Trophoblast cell (in vitro differentiated cells and primary cell): ENCODE results near the gene KANSL3.

Experiments
- DNase-seq, 2 donors: peaks; one replicate each; pipeline ENCODE4 v3.0.0-alpha.2; 2016
- H2AFZ ChIP-seq: 2 replicates; pipeline ENCODE4 v1.6.1; 2013; ENCODE audit warnings: low read length, moderate library complexity, mild to moderate bottlenecking; ENCODE audit not compliant: insufficient read depth, poor library complexity
- H2AK5ac ChIP-seq: 2 replicates; pipeline ENCODE4 v1.6.1; 2013; ENCODE audit warnings: mild to moderate bottlenecking, low read length
- H2BK120ac ChIP-seq: 2 replicates; pipeline ENCODE4 v1.6.1; 2013; ENCODE audit warnings: low read length, mild to moderate bottlenecking, moderate library complexity; ENCODE audit not compliant: insufficient read depth, poor library complexity
- H2BK12ac ChIP-seq: 2 replicates; pipeline ENCODE4 v1.6.1; 2013; ENCODE audit warnings: mild to moderate bottlenecking, low read length, moderate library complexity
- H2BK5ac ChIP-seq: 2 replicates; pipeline ENCODE4 v1.6.1; 2013; ENCODE audit warnings: low read length, low read depth, moderate library complexity, mild to moderate bottlenecking; ENCODE audit not compliant: poor library complexity
- H3K14ac ChIP-seq: 2 replicates; pipeline ENCODE4 v1.6.1; 2013; ENCODE audit warnings: mild to moderate bottlenecking, low read length
- H3K18ac ChIP-seq: 2 replicates; pipeline ENCODE4 v1.6.1; 2013; ENCODE audit warnings: mild to moderate bottlenecking, low read length
- H3K23ac ChIP-seq: 2 replicates; pipeline ENCODE4 v1.6.1; 2013; ENCODE audit warnings: low read length
- H3K27ac ChIP-seq: 2 replicates; pipeline ENCODE4 v1.5.1; 2013; ENCODE audit warnings: low read depth, mild to moderate bottlenecking, inconsistent platforms, low read length, moderate library complexity
- H3K27me3 ChIP-seq: 2 replicates; pipeline ENCODE4 v1.6.1; 2013; ENCODE audit warnings: inconsistent platforms, mild to moderate bottlenecking, low read length, moderate library complexity; ENCODE audit not compliant: insufficient read depth
- H3K36me3 ChIP-seq, 2 experiments: 1 replicate in 1 of 2; 2 replicates in 1 of 2; pipeline ENCODE4 v1.6.1; 2013; ENCODE audit warnings: low read length in 2 of 2, mild to moderate bottlenecking in 2 of 2, moderate library complexity in 1 of 2; ENCODE audit not compliant: insufficient read depth in 2 of 2, control insufficient read depth in 1 of 2
- H3K4ac ChIP-seq: 2 replicates; pipeline ENCODE4 v1.6.1; 2013; ENCODE audit warnings: low read depth, mild to moderate bottlenecking, low read length, moderate library complexity
- H3K4me1 ChIP-seq, 2 experiments: 1 replicate in 1 of 2; 2 replicates in 1 of 2; pipeline ENCODE4 v1.6.1; 2013; ENCODE audit warnings: low read length in 2 of 2, mild to moderate bottlenecking in 2 of 2, moderate library complexity in 1 of 2; ENCODE audit not compliant: insufficient read depth in 2 of 2, control insufficient read depth in 1 of 2
- H3K4me2 ChIP-seq: 2 replicates; pipeline ENCODE4 v1.6.1; 2013; ENCODE audit warnings: inconsistent platforms, mild to moderate bottlenecking, low read length, moderate library complexity
- H3K4me3 ChIP-seq: 2 replicates; pipeline ENCODE4 v1.5.1; 2013; ENCODE audit warnings: mild to moderate bottlenecking, low read depth, low read length, inconsistent platforms
- H3K79me1 ChIP-seq: one replicate; pipeline ENCODE4 v1.6.1; 2013; ENCODE audit warnings: low read length
- H3K79me2 ChIP-seq: 2 replicates; pipeline ENCODE4 v1.6.1; 2013; ENCODE audit warnings: low read length, mild to moderate bottlenecking; ENCODE audit not compliant: control insufficient read depth, insufficient read depth, poor library complexity
- H3K9ac ChIP-seq: 2 replicates; pipeline ENCODE4 v1.6.1; 2013; ENCODE audit warnings: mild to moderate bottlenecking, low read length
- H3K9me3 ChIP-seq: 2 replicates; pipeline ENCODE4 v1.6.1; 2013; ENCODE audit warnings: low read depth, mild to moderate bottlenecking, control low read depth, inconsistent platforms, low read length; ENCODE audit not compliant: insufficient read depth
- H4K12ac ChIP-seq: 2 replicates; pipeline ENCODE4 v1.6.1; 2013; ENCODE audit warnings: low read depth, mild to moderate bottlenecking, low read length, moderate library complexity
- H4K8ac ChIP-seq: 2 replicates; pipeline ENCODE4 v1.6.1; 2013; ENCODE audit warnings: low read depth, mild to moderate bottlenecking, low read length, moderate library complexity
- H4K91ac ChIP-seq: one replicate; pipeline ENCODE4 v1.6.1; 2013; ENCODE audit warnings: low read depth, mild to moderate bottlenecking, low read length, moderate library complexity
- WGBS: extraction: QIAGEN DNeasy Blood & Tissue Kit; methylation state at CpG from one replicate; pipeline ENCODE4 v1.1.7; 2013; ENCODE audit warnings: missing lambda C conversion rate; ENCODE audit not compliant: insufficient read length, insufficient coverage; ENCODE audit errors: extremely low coverage; 5-methylcytosine and 5-hydroxymethylcytosine counted together

KANSL3 gene

GRCh38 chr2:96651793-96652192 lies 13.7 kb upstream of the KANSL3 start:
- no peak overlapping the region for H2BK120ac ChIP-seq
- no peak overlapping the region for H3K18ac ChIP-seq
- no peak overlapping the region for H4K12ac ChIP-seq
- H4K8ac ChIP-seq = no peak overlapping the region
- H3K14ac ChIP-seq = no peak overlapping the region
- H3K79me2 ChIP-seq = no peaks in the 10 kb centered on the region
- no peak overlapping the region for H4K91ac ChIP-seq
- no peak overlapping the region for H2AFZ ChIP-seq
- no CpG with 5 or more reads among the region's 8 CpGs for WGBS
- H3K27ac ChIP-seq = no peak overlapping the region
- no peak overlapping the region for H2AK5ac ChIP-seq
- no peaks in the 10 kb centered on the region for H3K79me1 ChIP-seq
- H3K9me3 ChIP-seq = no peaks in the 10 kb centered on the region
- no peak overlapping the region for H3K23ac ChIP-seq
- no peaks in the 10 kb centered on the region for H3K27me3 ChIP-seq
- DNase-seq = no peak
- no peak overlapping the region for H2BK12ac ChIP-seq
- no peaks in the 10 kb centered on the region for H3K36me3 ChIP-seq
- H2BK5ac ChIP-seq = no peak overlapping the region
- no peak overlapping the region for H3K4me2 ChIP-seq
- H3K4me3 ChIP-seq = no peak overlapping the region
- H3K4me1 ChIP-seq = no peaks in the 10 kb centered on the region
- H3K4ac ChIP-seq = no peak overlapping the region
- no peak overlapping the region for H3K9ac ChIP-seq

GRCh38 chr2:96649342-96649741 lies 11.2 kb upstream of the KANSL3 start:
- WGBS = no CpG with 5 or more reads among the region's 1 CpG
- Histone ChIP-seq H4K91ac (no peak overlapping the region), H3K18ac (no peak overlapping the region), H3K9me3 (no peaks in the 10 kb centered on the region), H3K9ac (no peak overlapping the region), H2BK5ac (no peak overlapping the region), H3K4me3 (no peak overlapping the region), H2BK120ac (no peak overlapping the region), H3K4me2 (no peak overlapping the region), H2BK12ac (no peak overlapping the region), H3K14ac (no peak overlapping the region), H2AK5ac (no peak overlapping the region), H3K27me3 (no peaks in the 10 kb centered on the region), H3K27ac (no peak overlapping the region), H4K12ac (no peak overlapping the region), H2AFZ (no peak overlapping the region), H3K4me1 (no peaks in the 10 kb centered on the region), H4K8ac (no peak overlapping the region), H3K4ac (no peak overlapping the region), H3K23ac (no peak overlapping the region), H3K36me3 (no peaks in the 10 kb centered on the region), H3K79me2 (no peaks in the 10 kb centered on the region), H3K79me1 (no peaks in the 10 kb centered on the region)
- DNase-seq = no peak

- no peaks in the 10 kb centered on the region for H3K79me2 ChIP-seq
- H4K91ac ChIP-seq = no peak overlapping the region
- no peak overlapping the region for H2AK5ac ChIP-seq
- no peak overlapping the region for H2BK5ac ChIP-seq
- no peak overlapping the region for H3K14ac ChIP-seq
- H3K18ac ChIP-seq = no peak overlapping the region
- H3K4ac ChIP-seq = no peak overlapping the region
- no peak overlapping the region for H2BK120ac ChIP-seq
- no peak for DNase-seq
- no peak overlapping the region for H2AFZ ChIP-seq
- WGBS = no CpG with 5 or more reads among the region's 7 CpGs
- no peak overlapping the region for H3K9ac ChIP-seq
- no peaks in the 10 kb centered on the region for H3K36me3 ChIP-seq
- no peak overlapping the region for H3K23ac ChIP-seq
- no peak overlapping the region for H2BK12ac ChIP-seq
- no peak overlapping the region for H4K12ac ChIP-seq
- H3K79me1 ChIP-seq = no peaks in the 10 kb centered on the region
- no peaks in the 10 kb centered on the region for H3K9me3 ChIP-seq
- H3K4me1 ChIP-seq = no peaks in the 10 kb centered on the region
- H3K4me2 ChIP-seq = no peak overlapping the region
- no peak overlapping the region for H3K4me3 ChIP-seq
- no peak overlapping the region for H4K8ac ChIP-seq
- no peak overlapping the region for H3K27ac ChIP-seq
- H3K27me3 ChIP-seq = no peaks in the 10 kb centered on the region
These were observed 10.3 kb upstream of the KANSL3 start for GRCh38 chr2:96648306-96648930.

- Histone ChIP-seq H4K91ac (no peak overlapping the region), H2BK5ac (no peak overlapping the region), H3K4ac (no peak overlapping the region), H3K27me3 (no peaks in the 10 kb centered on the region), H2AFZ (no peak overlapping the region), H3K79me2 (no peaks in the 10 kb centered on the region), H3K9ac (no peak overlapping the region), H3K27ac (no peak overlapping the region), H3K79me1 (no peaks in the 10 kb centered on the region), H3K4me3 (no peak overlapping the region), H3K9me3 (no peaks in the 10 kb centered on the region), H3K18ac (no peak overlapping the region), H4K12ac (no peak overlapping the region), H2BK120ac (no peak overlapping the region), H3K23ac (no peak overlapping the region), H3K4me2 (no peak overlapping the region), H2AK5ac (no peak overlapping the region), H3K4me1 (peaks cover 1 to 2% of the 10 kb centered on the region in 2 experiments), H3K36me3 (no peaks in the 10 kb centered on the region), H4K8ac (no peak overlapping the region), H3K14ac (no peak overlapping the region), H2BK12ac (no peak overlapping the region)
- no peak for DNase-seq
- no CpG with 5 or more reads among the region's 6 CpGs for WGBS
These were observed 9.6 kb upstream of the KANSL3 start for GRCh38 chr2:96647681-96648080.
